ENCODE measurements around the gene SLC22A23. TPM values are rescaled to one million over a fixed set of nuclear protein-coding genes. Genes with fewer than 3 reads are reported as not detected.
A peak's percentile ranks its signal among the peaks of the same experiment; 100 is the strongest.

Gene SLC22A23
- total and polyA plus RNA-seq, 8 donors = 5.9 to 241 (median 18.9) TPM

DNA sequence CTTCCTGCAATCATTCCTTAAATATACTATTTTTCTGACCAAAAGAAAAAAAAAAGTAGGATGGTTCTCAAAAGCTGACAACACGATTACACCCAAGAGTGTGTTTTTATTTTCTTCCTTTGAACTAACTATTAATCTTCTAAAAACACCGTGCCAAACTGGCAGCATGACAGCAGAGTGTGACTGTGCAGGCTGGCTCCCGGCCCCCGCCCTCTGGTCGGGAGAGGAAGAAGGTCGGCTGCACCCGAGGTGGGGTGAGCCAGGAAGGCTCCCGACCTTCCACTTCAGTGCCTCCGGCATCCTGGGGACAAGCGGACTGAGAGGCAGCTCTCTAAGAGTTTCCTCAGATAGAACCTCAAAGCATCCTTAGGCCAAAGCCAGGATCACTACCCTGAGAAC lies 29.2 kb downstream of the SLC22A23 start:
- peak; percentile 30 to 67 for DNase-seq
- H3K36me3 ChIP-seq = peaks cover 0 to 8% (median 0%) of the 10 kb centered on the region in 4 donors
- peak overlapping the region in 1 of 5 donors; percentile 20 for H3K27ac ChIP-seq
- 17 to 38% (median 21%) methylated on average over 10 of the region's 10 CpGs for whole genome bisulfite sequencing, 5 donors
- no peak for TF ChIP-seq EP300 (IDR thresholded peaks at IDR 0.05)
- TF ChIP-seq, protein P1, sequence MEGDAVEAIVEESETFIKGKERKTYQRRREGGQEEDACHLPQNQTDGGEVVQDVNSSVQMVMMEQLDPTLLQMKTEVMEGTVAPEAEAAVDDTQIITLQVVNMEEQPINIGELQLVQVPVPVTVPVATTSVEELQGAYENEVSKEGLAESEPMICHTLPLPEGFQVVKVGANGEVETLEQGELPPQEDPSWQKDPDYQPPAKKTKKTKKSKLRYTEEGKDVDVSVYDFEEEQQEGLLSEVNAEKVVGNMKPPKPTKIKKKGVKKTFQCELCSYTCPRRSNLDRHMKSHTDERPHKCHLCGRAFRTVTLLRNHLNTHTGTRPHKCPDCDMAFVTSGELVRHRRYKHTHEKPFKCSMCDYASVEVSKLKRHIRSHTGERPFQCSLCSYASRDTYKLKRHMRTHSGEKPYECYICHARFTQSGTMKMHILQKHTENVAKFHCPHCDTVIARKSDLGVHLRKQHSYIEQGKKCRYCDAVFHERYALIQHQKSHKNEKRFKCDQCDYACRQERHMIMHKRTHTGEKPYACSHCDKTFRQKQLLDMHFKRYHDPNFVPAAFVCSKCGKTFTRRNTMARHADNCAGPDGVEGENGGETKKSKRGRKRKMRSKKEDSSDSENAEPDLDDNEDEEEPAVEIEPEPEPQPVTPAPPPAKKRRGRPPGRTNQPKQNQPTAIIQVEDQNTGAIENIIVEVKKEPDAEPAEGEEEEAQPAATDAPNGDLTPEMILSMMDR (IDR thresholded peaks at IDR 0.05) = no peak
- peak in 1 of 3 donors; percentile 20 for TF ChIP-seq POLR2AphosphoS5 (IDR thresholded peaks at IDR 0.05)
- TF ChIP-seq POLR2A (IDR thresholded peaks at IDR 0.05) = no peak
- H3K4me3 ChIP-seq = no peak overlapping the region
- H3K4me1 ChIP-seq = peaks cover 9 to 21% (median 14%) of the 10 kb centered on the region in 4 donors
- intact Hi-C loops (cut with DNase I; ENCODE audit: low total_unique reads) = no loop called here
- no peaks in the 10 kb centered on the region for H3K9me3 ChIP-seq
- H3K27me3 ChIP-seq = no peaks in the 10 kb centered on the region

DNA sequence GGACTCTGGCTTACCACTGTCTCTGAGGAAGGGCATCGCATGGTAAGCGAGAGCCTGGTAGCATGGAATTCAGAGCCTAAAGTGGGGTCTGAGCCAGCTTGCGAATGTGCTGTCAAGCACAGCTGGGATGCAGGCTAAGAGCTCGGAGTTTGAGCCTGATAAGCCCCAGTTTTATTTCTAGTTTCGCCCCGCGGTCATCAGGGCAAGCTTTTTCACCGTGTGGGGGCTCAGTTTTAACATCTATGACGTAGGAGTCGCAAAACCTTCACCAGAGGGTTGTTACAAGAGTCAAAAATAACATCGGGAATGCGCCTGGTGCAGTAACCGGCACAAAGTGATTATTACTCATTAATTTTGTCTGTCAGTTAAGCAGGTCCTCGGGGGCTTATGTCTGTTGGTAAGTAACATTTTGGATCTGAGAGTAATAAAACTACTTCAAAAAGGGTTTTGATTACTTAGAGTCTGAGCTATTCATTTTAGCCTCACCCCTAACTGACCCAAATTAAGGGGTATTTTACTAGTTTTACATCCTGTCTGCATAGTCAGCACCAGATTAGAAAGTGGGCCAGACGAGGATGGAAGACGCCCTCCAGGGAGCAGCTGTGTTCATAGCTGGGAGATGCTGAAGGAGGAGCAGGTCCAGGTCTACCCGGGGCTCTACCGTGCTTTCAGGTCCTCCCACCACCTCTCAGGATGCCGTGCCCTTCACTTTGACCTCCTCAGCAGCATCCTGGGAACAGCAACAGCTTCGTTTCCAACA lies 29.7 kb downstream of the SLC22A23 start:
- Histone ChIP-seq H3K27ac (no peak overlapping the region), H3K4me1 (peaks cover 9 to 21% (median 13%) of the 10 kb centered on the region in 4 donors), H3K27me3 (no peaks in the 10 kb centered on the region), H3K4me3 (no peak overlapping the region), H3K9me3 (no peaks in the 10 kb centered on the region), H3K36me3 (peaks cover 0 to 8% (median 0%) of the 10 kb centered on the region in 4 donors)
- no peak for TF ChIP-seq EP300 (IDR thresholded peaks at IDR 0.05)
- TF ChIP-seq, protein P1 (IDR thresholded peaks at IDR 0.05) = no peak
- TF ChIP-seq POLR2AphosphoS5 (IDR thresholded peaks at IDR 0.05) = no peak
- TF ChIP-seq POLR2A (IDR thresholded peaks at IDR 0.05) = no peak
- WGBS, 5 donors = 69 to 75% (median 75%) methylated on average over 20 of the region's 20 CpGs
- intact Hi-C loops (cut with DNase I; ENCODE audit: low total_unique reads) = no loop called here
- no peak for DNase-seq

DNA sequence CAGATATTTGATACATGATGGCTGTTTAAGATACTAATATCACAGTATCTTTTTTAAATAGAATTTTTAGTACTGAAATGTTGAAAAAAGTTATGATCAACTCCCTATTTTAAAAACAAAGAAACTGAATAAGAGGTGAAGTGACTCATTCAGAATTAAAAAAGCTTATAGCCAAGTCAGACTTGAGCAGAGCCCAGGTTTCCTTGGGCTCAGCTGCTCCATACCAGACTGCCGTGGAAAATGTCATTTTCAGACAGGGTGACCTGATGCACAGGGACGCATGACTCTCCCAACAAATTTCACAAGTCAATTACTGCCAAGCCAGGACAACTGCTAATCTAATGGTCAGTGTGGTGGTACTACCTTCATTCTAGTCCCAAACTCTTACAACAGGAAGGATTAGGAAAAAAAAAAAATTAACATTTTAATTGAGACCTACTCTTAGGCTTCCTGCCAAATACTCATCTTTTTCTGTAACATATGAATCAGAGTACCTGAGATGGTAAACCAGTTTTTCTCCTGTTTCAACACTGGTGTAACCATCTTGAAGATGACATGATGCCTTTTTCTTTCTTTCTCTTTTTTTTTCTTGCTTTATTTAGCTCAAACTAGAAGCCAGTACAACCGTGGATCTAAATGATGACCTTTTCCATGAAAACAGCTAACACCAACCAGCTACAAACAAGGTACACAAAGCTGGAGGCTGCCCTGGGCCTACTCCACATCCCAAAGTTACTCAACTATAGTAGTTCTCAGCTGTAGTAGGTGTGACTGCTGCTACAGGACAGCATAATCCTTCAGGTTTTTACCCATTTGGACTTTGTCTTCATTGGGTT lies 30.5 kb downstream of the SLC22A23 start:
- H3K27ac ChIP-seq = no peak overlapping the region
- peaks cover 0 to 8% (median 0%) of the 10 kb centered on the region in 4 donors for H3K36me3 ChIP-seq
- intact Hi-C loops (cut with DNase I; ENCODE audit: low total_unique reads) = no loop called here
- DNase-seq = no peak
- no peaks in the 10 kb centered on the region for H3K27me3 ChIP-seq
- TF ChIP-seq POLR2A (IDR thresholded peaks at IDR 0.05) = no peak
- TF ChIP-seq, protein P1 (IDR thresholded peaks at IDR 0.05) = no peak
- no peak for TF ChIP-seq POLR2AphosphoS5 (IDR thresholded peaks at IDR 0.05)
- TF ChIP-seq EP300 (IDR thresholded peaks at IDR 0.05) = no peak
- H3K4me1 ChIP-seq = peaks cover 9 to 21% (median 13%) of the 10 kb centered on the region in 4 donors
- H3K4me3 ChIP-seq = no peak overlapping the region
- WGBS, 5 donors = 72 to 78% (median 73%) methylated on average over 3 of the region's 3 CpGs
- H3K9me3 ChIP-seq = no peaks in the 10 kb centered on the region

DNA sequence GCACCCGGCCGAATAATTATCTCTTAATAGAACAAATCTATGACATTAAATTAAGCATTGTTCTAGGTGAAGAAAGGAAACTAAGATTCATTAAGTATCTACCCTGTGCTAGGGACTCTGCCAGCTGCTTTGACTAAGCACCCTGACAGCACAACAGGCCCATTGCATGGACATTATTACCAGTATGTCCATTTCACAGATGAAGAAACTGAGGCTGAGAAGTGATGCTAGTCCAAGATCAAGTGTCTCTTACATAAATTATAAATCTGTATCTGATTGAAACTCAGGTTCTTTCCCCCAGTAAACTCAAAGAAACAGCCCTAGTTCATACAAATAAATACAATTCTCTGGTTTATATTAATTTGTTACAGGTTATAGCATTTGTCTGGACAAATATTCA lies 31.3 kb downstream of the SLC22A23 start:
- no peak for DNase-seq
- Histone ChIP-seq H3K9me3 (no peaks in the 10 kb centered on the region), H3K36me3 (peaks cover 0 to 8% (median 0%) of the 10 kb centered on the region in 4 donors), H3K4me1 (peaks cover 9 to 25% (median 13%) of the 10 kb centered on the region in 4 donors), H3K27ac (no peak overlapping the region), H3K27me3 (no peaks in the 10 kb centered on the region), H3K4me3 (no peak overlapping the region)
- WGBS, 5 donors = 67 to 98% (median 92%) methylated on average over 2 of the region's 2 CpGs
- intact Hi-C loops (cut with DNase I; ENCODE audit: low total_unique reads) = no loop called here
- TF ChIP-seq, protein P1 (IDR thresholded peaks at IDR 0.05) = no peak

All from stomach (tissue), 9 donors.